ENCODE data around the gene HOXD4.

HOXD4 gene

DNA sequence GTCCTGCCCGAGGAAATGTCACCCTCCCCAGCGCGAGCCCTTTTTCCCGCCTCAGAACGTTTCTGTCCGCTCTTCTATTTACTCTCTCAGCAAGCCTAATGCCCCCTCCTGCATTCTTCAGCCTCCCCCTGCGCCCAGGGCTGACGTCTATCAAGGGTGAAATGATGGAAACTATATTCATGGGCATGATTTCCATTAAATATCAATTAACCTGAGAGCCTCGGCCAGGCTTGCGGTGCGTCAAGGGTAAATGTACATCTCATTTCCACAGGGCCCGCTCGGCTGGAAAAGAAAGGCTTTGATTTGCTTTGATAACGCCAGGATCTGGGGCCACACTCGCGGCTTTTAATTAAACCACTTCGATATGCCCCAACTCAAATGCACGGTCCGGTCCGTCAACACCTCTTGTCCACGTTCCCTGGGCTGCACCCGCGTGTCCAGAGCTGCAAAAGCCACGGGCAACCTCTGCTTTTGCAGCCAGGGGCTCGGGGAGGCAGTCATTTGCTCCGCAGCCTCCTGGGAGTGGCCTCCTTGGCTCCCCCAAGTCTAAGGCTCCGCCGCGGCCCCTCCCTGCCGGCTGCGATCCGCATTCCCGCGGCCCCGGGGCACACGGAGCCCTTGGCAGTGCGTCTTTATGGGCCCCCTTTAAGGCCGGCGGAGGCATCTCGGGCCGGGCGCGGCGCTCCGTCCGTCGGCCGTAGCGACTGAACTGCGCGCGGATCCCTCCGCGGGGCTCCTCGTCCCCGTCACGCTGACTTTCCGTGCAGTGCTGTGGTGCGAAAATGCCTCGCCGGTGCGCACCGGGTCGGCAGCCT is 22.2 kb upstream of the HOXD4 start, which contains the start of gene HOXD8:
Gene HOXD8, plus strand, starts transcription at position 724 of the 815 bp plus-strand sequence. CDS start 662 bp downstream, outside the sequence.
- peaks cover 14% of the 10 kb centered on the region for H3K27me3 ChIP-seq (ENCODE audit: control insufficient read depth, low read length)
- no peaks in the 10 kb centered on the region for H3K4me1 ChIP-seq (ENCODE audit: control insufficient read depth, low read length)
- H3K4me3 ChIP-seq (ENCODE audit: low read length): no peak within 1 kb of the TSS
- H3K27ac ChIP-seq (ENCODE audit: low read depth, low read length): no peak within 1 kb of the TSS
- no peaks in the 10 kb centered on the region for H3K9me2 ChIP-seq (replicated peaks; ENCODE audit: control insufficient read depth, low read length)
- H3K9me3 ChIP-seq (ENCODE audit: control insufficient read depth, insufficient read depth, low read length): no peaks in the 10 kb centered on the region
- no peak for TF ChIP-seq EZH2phosphoT487 (IDR thresholded peaks at IDR 0.05; ENCODE audit: borderline replicate concordance, low read length)
- TF ChIP-seq, protein P1, sequence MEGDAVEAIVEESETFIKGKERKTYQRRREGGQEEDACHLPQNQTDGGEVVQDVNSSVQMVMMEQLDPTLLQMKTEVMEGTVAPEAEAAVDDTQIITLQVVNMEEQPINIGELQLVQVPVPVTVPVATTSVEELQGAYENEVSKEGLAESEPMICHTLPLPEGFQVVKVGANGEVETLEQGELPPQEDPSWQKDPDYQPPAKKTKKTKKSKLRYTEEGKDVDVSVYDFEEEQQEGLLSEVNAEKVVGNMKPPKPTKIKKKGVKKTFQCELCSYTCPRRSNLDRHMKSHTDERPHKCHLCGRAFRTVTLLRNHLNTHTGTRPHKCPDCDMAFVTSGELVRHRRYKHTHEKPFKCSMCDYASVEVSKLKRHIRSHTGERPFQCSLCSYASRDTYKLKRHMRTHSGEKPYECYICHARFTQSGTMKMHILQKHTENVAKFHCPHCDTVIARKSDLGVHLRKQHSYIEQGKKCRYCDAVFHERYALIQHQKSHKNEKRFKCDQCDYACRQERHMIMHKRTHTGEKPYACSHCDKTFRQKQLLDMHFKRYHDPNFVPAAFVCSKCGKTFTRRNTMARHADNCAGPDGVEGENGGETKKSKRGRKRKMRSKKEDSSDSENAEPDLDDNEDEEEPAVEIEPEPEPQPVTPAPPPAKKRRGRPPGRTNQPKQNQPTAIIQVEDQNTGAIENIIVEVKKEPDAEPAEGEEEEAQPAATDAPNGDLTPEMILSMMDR (IDR thresholded peaks at IDR 0.05; ENCODE audit: low read depth, low read length, poor library complexity, severe bottlenecking): no peak
- H3K4me2 ChIP-seq (ENCODE audit: low read length): no peak within 1 kb of the TSS
- H4K20me1 ChIP-seq (ENCODE audit: control insufficient read depth, insufficient read depth, low read depth, low read length): no peaks in the 10 kb centered on the region
- no peaks in the 10 kb centered on the region for H3F3A ChIP-seq (ENCODE audit: control insufficient read depth, insufficient read depth)
- no peaks in the 10 kb centered on the region for H3K79me2 ChIP-seq (ENCODE audit: control insufficient read depth, low read length)
- no peaks in the 10 kb centered on the region for H3K36me3 ChIP-seq (ENCODE audit: control insufficient read depth, low read length)

DNA sequence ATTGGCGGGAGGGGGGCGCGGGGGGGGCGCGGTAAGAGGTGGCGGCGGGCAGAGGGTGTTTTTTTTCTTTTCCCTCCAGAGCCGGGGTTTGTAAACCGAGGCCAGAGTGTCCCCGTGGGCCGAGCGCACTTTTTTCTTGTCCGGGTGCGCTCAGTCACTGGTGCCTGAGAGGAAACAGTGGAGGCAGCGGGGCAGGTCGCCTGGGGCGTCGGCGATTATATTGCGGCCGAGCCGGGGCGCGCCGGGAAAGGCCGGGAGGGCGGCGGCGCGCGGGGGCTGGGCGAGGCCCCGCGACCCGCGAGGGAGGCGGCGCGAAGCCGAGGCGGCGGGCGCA is 21.6 kb upstream of the HOXD4 start:
- H3K4me3 ChIP-seq (ENCODE audit: low read length): no peak overlapping the region
- no peak overlapping the region for H3K4me2 ChIP-seq (ENCODE audit: low read length)
- no peaks in the 10 kb centered on the region for H4K20me1 ChIP-seq (ENCODE audit: control insufficient read depth, insufficient read depth, low read depth, low read length)
- no peaks in the 10 kb centered on the region for H3K36me3 ChIP-seq (ENCODE audit: control insufficient read depth, low read length)
- H3K9me3 ChIP-seq (ENCODE audit: control insufficient read depth, insufficient read depth, low read length): no peaks in the 10 kb centered on the region
- TF ChIP-seq, protein P1 (IDR thresholded peaks at IDR 0.05; ENCODE audit: low read depth, low read length, poor library complexity, severe bottlenecking): no peak
- no peak for TF ChIP-seq EZH2phosphoT487 (IDR thresholded peaks at IDR 0.05; ENCODE audit: borderline replicate concordance, low read length)
- peaks cover 17% of the 10 kb centered on the region for H3K27me3 ChIP-seq (ENCODE audit: control insufficient read depth, low read length)
- H3K27ac ChIP-seq (ENCODE audit: low read depth, low read length): no peak overlapping the region
- no peaks in the 10 kb centered on the region for H3K79me2 ChIP-seq (ENCODE audit: control insufficient read depth, low read length)
- no peaks in the 10 kb centered on the region for H3K9me2 ChIP-seq (replicated peaks; ENCODE audit: control insufficient read depth, low read length)
- H3K4me1 ChIP-seq (ENCODE audit: control insufficient read depth, low read length): no peaks in the 10 kb centered on the region
- no peaks in the 10 kb centered on the region for H3F3A ChIP-seq (ENCODE audit: control insufficient read depth, insufficient read depth)

DNA sequence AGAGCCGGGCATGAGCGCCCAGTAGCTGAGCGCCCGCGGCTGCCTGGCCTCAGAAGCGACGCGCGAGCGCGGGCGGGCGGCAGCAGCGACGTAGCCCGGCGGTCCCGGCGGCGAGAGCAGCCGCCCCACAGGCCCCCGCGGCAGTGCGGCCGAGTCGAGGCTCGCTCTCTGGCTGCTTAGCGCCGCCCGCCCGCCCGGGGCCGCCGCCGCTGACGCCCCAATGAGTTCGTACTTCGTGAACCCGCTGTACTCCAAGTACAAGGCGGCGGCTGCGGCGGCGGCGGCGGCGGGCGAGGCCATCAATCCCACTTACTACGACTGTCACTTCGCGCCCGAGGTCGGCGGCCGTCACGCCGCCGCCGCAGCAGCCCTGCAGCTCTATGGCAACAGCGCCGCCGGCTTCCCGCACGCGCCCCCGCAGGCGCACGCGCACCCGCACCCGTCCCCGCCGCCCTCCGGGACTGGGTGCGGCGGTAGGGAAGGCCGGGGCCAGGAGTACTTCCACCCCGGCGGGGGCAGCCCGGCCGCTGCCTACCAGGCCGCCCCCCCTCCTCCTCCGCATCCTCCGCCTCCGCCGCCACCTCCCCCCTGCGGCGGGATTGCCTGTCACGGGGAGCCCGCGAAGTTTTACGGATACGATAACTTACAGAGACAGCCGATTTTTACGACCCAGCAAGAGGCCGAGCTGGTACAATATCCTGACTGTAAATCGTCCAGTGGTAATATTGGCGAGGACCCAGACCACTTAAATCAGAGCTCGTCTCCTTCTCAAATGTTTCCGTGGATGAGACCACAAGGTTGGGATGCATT is 21.0 kb upstream of the HOXD4 start:
- H3K27ac ChIP-seq (ENCODE audit: low read depth, low read length): no peak overlapping the region
- H3K9me2 ChIP-seq (replicated peaks; ENCODE audit: control insufficient read depth, low read length): no peaks in the 10 kb centered on the region
- TF ChIP-seq, protein P1 (IDR thresholded peaks at IDR 0.05; ENCODE audit: low read depth, low read length, poor library complexity, severe bottlenecking): no peak
- TF ChIP-seq EZH2phosphoT487 (IDR thresholded peaks at IDR 0.05; ENCODE audit: borderline replicate concordance, low read length): no peak
- no peak overlapping the region for H3K4me3 ChIP-seq (ENCODE audit: low read length)
- H3F3A ChIP-seq (ENCODE audit: control insufficient read depth, insufficient read depth): no peaks in the 10 kb centered on the region
- H4K20me1 ChIP-seq (ENCODE audit: control insufficient read depth, insufficient read depth, low read depth, low read length): no peaks in the 10 kb centered on the region
- no peaks in the 10 kb centered on the region for H3K36me3 ChIP-seq (ENCODE audit: control insufficient read depth, low read length)
- H3K79me2 ChIP-seq (ENCODE audit: control insufficient read depth, low read length): no peaks in the 10 kb centered on the region
- no peaks in the 10 kb centered on the region for H3K4me1 ChIP-seq (ENCODE audit: control insufficient read depth, low read length)
- H3K4me2 ChIP-seq (ENCODE audit: low read length): no peak overlapping the region
- peaks cover 17% of the 10 kb centered on the region for H3K27me3 ChIP-seq (ENCODE audit: control insufficient read depth, low read length)
- H3K9me3 ChIP-seq (ENCODE audit: control insufficient read depth, insufficient read depth, low read length): no peaks in the 10 kb centered on the region
